DMS53 (cell line): ENCODE measurements around the gene KIF4A.

Source experiments
- DNase-seq: peaks from one replicate; lab custom pipeline; 2025; lab: John Stamatoyannopoulos, UW

The KIF4A gene

GRCh38 chrX:70402721-70403120 is 112.8 kb downstream of the KIF4A start:
- DNase-seq = no peak

GRCh38 chrX:70405003-70405402 is 115.1 kb downstream of the KIF4A start:
- no peak for DNase-seq

- DNase-seq = no peak
Observed at GRCh38 chrX:70410921-70411320, 121.0 kb downstream of the KIF4A start.

- DNase-seq = no peak
Observed at GRCh38 chrX:70411475-70411874, 121.6 kb downstream of the KIF4A start.

GRCh38 chrX:70421618-70422017 is 131.7 kb downstream of the KIF4A start:
- DNase-seq = no peak

- peak; percentile 89 for DNase-seq
Observed at GRCh38 chrX:70422851-70423341, 133.0 kb downstream of the KIF4A start, which contains the start of gene GDPD2. Gene GDPD2 (plus strand): TSS chrX:70423314. CDS start chrX:70424985, 1,671 bp downstream.

- DNase-seq = no peak
Observed at GRCh38 chrX:70423936-70424675, 134.2 kb downstream of the KIF4A start.

- DNase-seq = no peak
Observed at GRCh38 chrX:70424801-70425200, 134.9 kb downstream of the KIF4A start.

GRCh38 chrX:70426286-70427278 is 136.7 kb downstream of the KIF4A start:
- no peak for DNase-seq

GRCh38 chrX:70427365-70427764 is 137.5 kb downstream of the KIF4A start:
- no peak for DNase-seq

GRCh38 chrX:70429759-70430158 is 139.9 kb downstream of the KIF4A start:
- no peak for DNase-seq

- no peak for DNase-seq
Observed at GRCh38 chrX:70432936-70433847, 143.3 kb downstream of the KIF4A start.

GRCh38 chrX:70433848-70434351 is 144.0 kb downstream of the KIF4A start:
- peak; percentile 91 for DNase-seq

- DNase-seq = peak; percentile 97
Observed at GRCh38 chrX:70434352-70434866, 144.5 kb downstream of the KIF4A start.

GRCh38 chrX:70434914-70435586 is 145.1 kb downstream of the KIF4A start:
- peak; percentile 39 for DNase-seq

- DNase-seq = no peak
Observed at GRCh38 chrX:70436343-70436742, 146.4 kb downstream of the KIF4A start.

- no peak for DNase-seq
Observed at GRCh38 chrX:70437011-70437410, 147.1 kb downstream of the KIF4A start.

- no peak for DNase-seq
Observed at GRCh38 chrX:70437921-70438665, 148.2 kb downstream of the KIF4A start.

GRCh38 chrX:70439016-70439415 is 149.1 kb downstream of the KIF4A start:
- peak; percentile 18 for DNase-seq

GRCh38 chrX:70442224-70442623 is 152.3 kb downstream of the KIF4A start:
- no peak for DNase-seq
